ENCODE results near the gene PTPN2.

DNA sequence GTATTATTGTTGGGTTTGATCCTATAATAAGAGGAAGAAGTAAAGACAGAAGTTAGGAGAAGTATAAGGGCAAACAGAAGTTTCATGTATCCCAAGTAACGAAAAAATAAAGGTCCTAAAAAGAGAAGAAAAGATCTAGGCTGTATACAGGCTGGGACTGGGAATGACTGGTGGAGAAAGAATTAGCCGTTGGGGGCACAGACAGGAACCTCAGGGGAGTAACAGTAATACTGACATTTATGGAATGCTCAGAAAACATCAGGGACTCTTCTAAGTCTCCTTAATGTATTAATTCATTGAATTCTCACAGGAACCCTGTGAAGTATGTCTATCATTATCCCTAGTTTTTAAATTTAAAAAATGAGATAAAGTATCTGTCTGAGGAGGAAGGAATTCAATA lies 67.6 kb downstream of the PTPN2 start:
- TF ChIP-seq POLR2AphosphoS5 (IDR thresholded peaks at IDR 0.05): no peak
- TF ChIP-seq, protein P1, sequence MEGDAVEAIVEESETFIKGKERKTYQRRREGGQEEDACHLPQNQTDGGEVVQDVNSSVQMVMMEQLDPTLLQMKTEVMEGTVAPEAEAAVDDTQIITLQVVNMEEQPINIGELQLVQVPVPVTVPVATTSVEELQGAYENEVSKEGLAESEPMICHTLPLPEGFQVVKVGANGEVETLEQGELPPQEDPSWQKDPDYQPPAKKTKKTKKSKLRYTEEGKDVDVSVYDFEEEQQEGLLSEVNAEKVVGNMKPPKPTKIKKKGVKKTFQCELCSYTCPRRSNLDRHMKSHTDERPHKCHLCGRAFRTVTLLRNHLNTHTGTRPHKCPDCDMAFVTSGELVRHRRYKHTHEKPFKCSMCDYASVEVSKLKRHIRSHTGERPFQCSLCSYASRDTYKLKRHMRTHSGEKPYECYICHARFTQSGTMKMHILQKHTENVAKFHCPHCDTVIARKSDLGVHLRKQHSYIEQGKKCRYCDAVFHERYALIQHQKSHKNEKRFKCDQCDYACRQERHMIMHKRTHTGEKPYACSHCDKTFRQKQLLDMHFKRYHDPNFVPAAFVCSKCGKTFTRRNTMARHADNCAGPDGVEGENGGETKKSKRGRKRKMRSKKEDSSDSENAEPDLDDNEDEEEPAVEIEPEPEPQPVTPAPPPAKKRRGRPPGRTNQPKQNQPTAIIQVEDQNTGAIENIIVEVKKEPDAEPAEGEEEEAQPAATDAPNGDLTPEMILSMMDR (IDR thresholded peaks at IDR 0.05; ENCODE audit: poor library complexity, severe bottlenecking): no peak
- TF ChIP-seq, protein P2, sequence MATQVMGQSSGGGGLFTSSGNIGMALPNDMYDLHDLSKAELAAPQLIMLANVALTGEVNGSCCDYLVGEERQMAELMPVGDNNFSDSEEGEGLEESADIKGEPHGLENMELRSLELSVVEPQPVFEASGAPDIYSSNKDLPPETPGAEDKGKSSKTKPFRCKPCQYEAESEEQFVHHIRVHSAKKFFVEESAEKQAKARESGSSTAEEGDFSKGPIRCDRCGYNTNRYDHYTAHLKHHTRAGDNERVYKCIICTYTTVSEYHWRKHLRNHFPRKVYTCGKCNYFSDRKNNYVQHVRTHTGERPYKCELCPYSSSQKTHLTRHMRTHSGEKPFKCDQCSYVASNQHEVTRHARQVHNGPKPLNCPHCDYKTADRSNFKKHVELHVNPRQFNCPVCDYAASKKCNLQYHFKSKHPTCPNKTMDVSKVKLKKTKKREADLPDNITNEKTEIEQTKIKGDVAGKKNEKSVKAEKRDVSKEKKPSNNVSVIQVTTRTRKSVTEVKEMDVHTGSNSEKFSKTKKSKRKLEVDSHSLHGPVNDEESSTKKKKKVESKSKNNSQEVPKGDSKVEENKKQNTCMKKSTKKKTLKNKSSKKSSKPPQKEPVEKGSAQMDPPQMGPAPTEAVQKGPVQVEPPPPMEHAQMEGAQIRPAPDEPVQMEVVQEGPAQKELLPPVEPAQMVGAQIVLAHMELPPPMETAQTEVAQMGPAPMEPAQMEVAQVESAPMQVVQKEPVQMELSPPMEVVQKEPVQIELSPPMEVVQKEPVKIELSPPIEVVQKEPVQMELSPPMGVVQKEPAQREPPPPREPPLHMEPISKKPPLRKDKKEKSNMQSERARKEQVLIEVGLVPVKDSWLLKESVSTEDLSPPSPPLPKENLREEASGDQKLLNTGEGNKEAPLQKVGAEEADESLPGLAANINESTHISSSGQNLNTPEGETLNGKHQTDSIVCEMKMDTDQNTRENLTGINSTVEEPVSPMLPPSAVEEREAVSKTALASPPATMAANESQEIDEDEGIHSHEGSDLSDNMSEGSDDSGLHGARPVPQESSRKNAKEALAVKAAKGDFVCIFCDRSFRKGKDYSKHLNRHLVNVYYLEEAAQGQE (IDR thresholded peaks at IDR 0.05; ENCODE audit: borderline replicate concordance): no peak
- no peak for TF ChIP-seq TAF1 (IDR thresholded peaks at IDR 0.05; ENCODE audit: low read depth)
- no peak for TF ChIP-seq RAD21 (conservative IDR thresholded peaks at IDR 0.05)
- TF ChIP-seq EP300 (conservative IDR thresholded peaks at IDR 0.05; ENCODE audit: poor library complexity, severe bottlenecking): no peak
- no peak for TF ChIP-seq EZH2 (IDR thresholded peaks at IDR 0.05; ENCODE audit: borderline replicate concordance, insufficient read depth, low read length, poor library complexity, severe bottlenecking)
- TF ChIP-seq SMC3 (conservative IDR thresholded peaks at IDR 0.05; ENCODE audit: poor library complexity): no peak
- TF ChIP-seq MXI1 (conservative IDR thresholded peaks at IDR 0.05; ENCODE audit: poor library complexity, severe bottlenecking): no peak

All from neural cell (in vitro differentiated cells).